GM13976 (cell line): ENCODE data around the gene TMEM179.

ENCODE experiments used
- DNase-seq: peaks from one replicate; pipeline ENCODE4 v3.0.0; 2012; ENCODE audit warnings: low spot score
- CTCF ChIP-seq: IDR thresholded peaks from 2 replicates; pipeline ENCODE4 v1.5.1; 2012; ENCODE audit warnings: borderline replicate concordance, mild to moderate bottlenecking; ENCODE audit not compliant: insufficient read depth; ENCODE audit errors: extremely low read depth, missing control alignments, control extremely low read depth
- in situ Hi-C: fragments of 300-500 bp; cut with MboI; formaldehyde crosslinking; loops from one replicate; pipeline ENCODE4 v1.12.0; 2022; ENCODE audit warnings: low sequenced_read_pairs, mixed read lengths, inconsistent platforms; ENCODE audit not compliant: unreplicated experiment

TMEM179 gene

GRCh38 chr14:104587641-104588040 lies 16.9 kb downstream of the TMEM179 start:
- DNase-seq, result no peak
- TF ChIP-seq CTCF, result no peak
- in situ Hi-C loops, result no loop called here

GRCh38 chr14:104586832-104587620 lies 17.5 kb downstream of the TMEM179 start:
- in situ Hi-C loops, result no loop called here
- TF ChIP-seq CTCF, result no peak
- no peak for DNase-seq

GRCh38 chr14:104585966-104586697 lies 18.4 kb downstream of the TMEM179 start:
- in situ Hi-C loops, result no loop called here
- TF ChIP-seq CTCF, result no peak
- no peak for DNase-seq

GRCh38 chr14:104584557-104584956 lies 20.0 kb downstream of the TMEM179 start:
- in situ Hi-C loops, result no loop called here
- TF ChIP-seq CTCF, result no peak
- no peak for DNase-seq

- no peak for TF ChIP-seq CTCF
- in situ Hi-C loops, result no loop called here
- DNase-seq, result no peak
Observed at GRCh38 chr14:104583424-104584306, 20.9 kb downstream of the TMEM179 start.

- DNase-seq, result no peak
- in situ Hi-C loops, result no loop called here
- TF ChIP-seq CTCF, result no peak
Observed at GRCh38 chr14:104582662-104583061, 21.9 kb downstream of the TMEM179 start.
